ENCODE results near the gene WNT10A.
"Not testable (repeated sequence)": the region's sequence is repeated elsewhere in the genome, so short reads cannot be mapped to it uniquely, and the experiment has no call there.

The WNT10A gene

DNA sequence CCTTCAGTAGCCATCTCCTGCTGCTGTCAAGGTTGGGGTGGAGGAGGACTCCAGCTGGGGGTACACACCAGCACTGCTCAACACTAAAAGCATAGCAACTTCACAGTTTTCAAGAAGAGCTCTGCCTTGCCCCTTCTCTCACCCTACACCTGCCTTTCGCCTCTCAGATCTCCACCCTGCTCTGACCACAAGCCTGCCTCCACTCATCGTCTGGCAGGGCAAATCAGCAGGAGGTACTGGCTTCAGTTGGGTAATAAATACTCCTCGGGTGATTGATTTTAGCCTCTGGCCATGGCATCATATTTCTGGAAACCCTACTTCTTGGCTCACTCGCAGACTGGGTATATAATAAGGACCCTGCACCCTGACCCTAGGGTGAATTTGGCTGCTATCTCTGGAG lies 46.0 kb upstream of the WNT10A start:
- CTCF ChIA-PET: interaction anchor here (0.9 to 1.7 kb wide), 2 partner anchors 13 to 42 kb away, joined by 3 to 11 read pairs; no protein-coding TSS in a partner anchor
- POLR2A ChIA-PET: no interaction called here
- H3K4me3 ChIP-seq (ENCODE audit: low read depth, low read length): no peak overlapping the region
- DNase-seq (ENCODE audit: low read depth, low spot score): no peak
- no peak for TF ChIP-seq CTCF (IDR thresholded peaks at IDR 0.05; ENCODE audit: insufficient read depth, low read length, missing control alignments)

DNA sequence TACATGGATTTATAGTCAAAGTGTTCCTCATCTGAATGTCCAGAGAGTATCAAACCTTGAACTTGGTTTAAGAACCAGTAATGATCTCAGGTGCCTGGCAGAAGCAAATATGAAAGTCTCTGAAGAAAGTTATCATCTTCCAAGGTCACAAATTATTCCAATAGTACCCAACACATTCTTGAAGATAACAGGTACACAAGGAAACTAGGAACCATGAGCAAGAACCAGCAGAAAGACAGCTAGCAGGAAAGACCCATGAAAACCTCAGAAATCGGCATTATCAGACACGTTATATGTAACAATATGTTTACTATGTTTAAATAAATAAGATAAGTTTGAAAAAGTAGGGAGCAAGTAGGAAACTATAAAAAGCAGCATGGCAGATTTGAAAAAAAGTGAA lies 43.2 kb upstream of the WNT10A start:
- DNase-seq (ENCODE audit: low read depth, low spot score): no peak
- no peak for TF ChIP-seq CTCF (IDR thresholded peaks at IDR 0.05; ENCODE audit: insufficient read depth, low read length, missing control alignments)
- H3K4me3 ChIP-seq (ENCODE audit: low read depth, low read length): no peak overlapping the region
- ChIA-PET CTCF (interaction anchor here (0.8 to 5.3 kb wide), 5 partner anchors 8 to 179 kb away, joined by 3 to 28 read pairs (median 4); partner anchors contain the start of genes BCS1L and ZNF142), POLR2A (no interaction called here)

DNA sequence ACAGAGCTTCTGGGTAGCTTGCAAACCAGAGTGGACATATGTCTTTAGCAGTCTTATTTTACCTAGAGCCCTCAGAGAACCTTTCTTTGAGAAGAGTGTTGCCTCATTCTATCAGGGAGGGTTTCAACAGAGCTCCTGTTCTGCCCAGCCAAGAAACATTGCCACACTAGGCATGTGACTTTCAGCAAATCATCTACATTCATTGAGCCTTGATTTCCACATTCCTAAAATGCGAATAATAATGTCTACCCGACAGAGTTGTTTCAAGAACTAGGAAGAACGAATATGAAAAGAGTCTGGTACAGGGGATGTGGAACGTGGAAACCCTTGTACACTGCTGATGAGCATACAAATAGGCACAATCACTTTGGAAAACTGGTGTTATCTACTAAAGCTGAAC lies 41.2 kb upstream of the WNT10A start:
- POLR2A ChIA-PET: no interaction called here
- no peak overlapping the region for H3K4me3 ChIP-seq (ENCODE audit: low read depth, low read length)
- CTCF ChIA-PET: interaction anchor here (0.8 to 5.3 kb wide), 4 partner anchors 8 to 180 kb away, joined by 3 to 28 read pairs (median 6); partner anchors contain the start of genes BCS1L and ZNF142
- no peak for TF ChIP-seq CTCF (IDR thresholded peaks at IDR 0.05; ENCODE audit: insufficient read depth, low read length, missing control alignments)
- peak; percentile 23 for DNase-seq (ENCODE audit: low read depth, low spot score)

DNA sequence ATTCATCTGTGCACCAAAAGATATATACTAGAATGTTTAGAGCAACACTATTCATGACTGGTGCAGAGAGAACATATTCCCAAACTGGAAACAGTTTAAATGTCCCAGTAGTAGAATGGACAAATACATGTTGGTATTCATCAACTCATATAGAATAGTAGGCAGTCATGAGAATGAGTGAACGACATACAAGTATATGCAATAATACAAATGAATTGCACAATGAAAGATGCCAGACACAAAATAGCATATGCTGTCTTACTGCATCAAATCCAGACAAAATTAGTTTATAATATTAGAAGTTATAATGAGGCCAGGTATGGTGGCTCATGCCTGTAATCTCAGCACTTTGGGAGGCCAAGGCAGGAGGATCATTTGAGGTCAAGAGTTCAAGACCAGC lies 40.8 kb upstream of the WNT10A start:
- POLR2A ChIA-PET: no interaction called here
- H3K4me3 ChIP-seq (ENCODE audit: low read depth, low read length): no peak overlapping the region
- CTCF ChIA-PET: interaction anchor here (1.3 to 5.3 kb wide), 2 partner anchors 8 to 12 kb away, joined by 4 to 28 read pairs; no protein-coding TSS in a partner anchor
- TF ChIP-seq CTCF (IDR thresholded peaks at IDR 0.05; ENCODE audit: insufficient read depth, low read length, missing control alignments): no peak
- DNase-seq (ENCODE audit: low read depth, low spot score): no peak

DNA sequence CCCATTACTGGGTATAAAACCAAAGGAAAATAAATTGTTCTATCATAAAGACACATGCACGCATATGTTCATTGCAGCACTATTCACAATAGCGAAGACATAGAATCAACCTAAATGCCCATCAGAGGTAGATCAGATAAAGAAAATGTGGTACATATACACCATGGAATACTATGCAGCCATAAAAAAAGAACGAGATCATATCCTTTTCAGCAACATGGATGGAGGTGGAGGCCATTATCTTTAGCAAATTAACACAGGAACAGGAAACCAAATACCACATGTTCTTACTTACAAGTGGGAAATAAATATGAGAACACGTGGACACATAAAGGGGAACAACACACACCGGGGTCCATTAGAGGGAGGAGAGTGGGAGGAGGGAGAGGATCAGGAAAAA lies 36.3 kb upstream of the WNT10A start:
- DNase-seq (ENCODE audit: low read depth, low spot score); H3K4me3 ChIP-seq (ENCODE audit: low read depth, low read length); POLR2A ChIA-PET: not testable (repeated sequence)
- CTCF ChIA-PET: interaction anchor here (1.5 kb wide), 1 partner anchor 157 kb away, joined by 8 read pairs; no protein-coding TSS in a partner anchor

GRCh38 chr2:218846963-218847362 lies 33.7 kb upstream of the WNT10A start:
- POLR2A ChIA-PET; H3K4me3 ChIP-seq (ENCODE audit: low read depth, low read length); DNase-seq (ENCODE audit: low read depth, low spot score): not testable (repeated sequence)
- CTCF ChIA-PET: interaction anchor here (0.6 to 6.5 kb wide), 58 partner anchors 9 to 312 kb away, joined by 3 to 106 read pairs (median 5); partner anchors contain the start of genes BCS1L, RNF25, STK36 and TTLL4

GRCh38 chr2:218849721-218850120 lies 30.9 kb upstream of the WNT10A start:
- no peak for DNase-seq (ENCODE audit: low read depth, low spot score)
- ChIA-PET CTCF (interaction anchor here (1.0 to 6.5 kb wide), 15 partner anchors 8 to 444 kb away, joined by 3 to 106 read pairs (median 12); partner anchors contain the start of genes BCS1L, TTLL4, WNT6 and ZNF142), POLR2A (interaction anchor here (0.6 kb wide), 1 partner anchor 812 kb away, joined by 3 read pairs; no protein-coding TSS in a partner anchor)
- H3K4me3 ChIP-seq (ENCODE audit: low read depth, low read length): no peak overlapping the region
- no peak for TF ChIP-seq CTCF (IDR thresholded peaks at IDR 0.05; ENCODE audit: insufficient read depth, low read length, missing control alignments)

Measured in AG04449 (cell line).